Keratinocyte (primary cell): ENCODE results near the gene LCE6A.

ENCODE experiments used
- CTCF ChIP-seq, 3 experiments: IDR thresholded peaks in 1 of 3; conservative IDR thresholded peaks in 1 of 3; optimal IDR thresholded peaks in 1 of 3; 2 replicates in 2 of 3; 3 replicates in 1 of 3; pipeline versions ENCODE3 to v1.5.1; 2011; ENCODE audit warnings: low read length in 3 of 3, mild to moderate bottlenecking in 3 of 3, moderate library complexity in 2 of 3, control low read depth in 1 of 3, inconsistent platforms in 1 of 3; ENCODE audit not compliant: insufficient read depth in 2 of 3; ENCODE audit errors: extremely low read depth in 1 of 3
- EZH2 ChIP-seq: IDR thresholded peaks from one replicate; pipeline ENCODE4 v1.6.1; 2012; ENCODE audit warnings: inconsistent platforms, mild to moderate bottlenecking, low read length, moderate library complexity

- TF ChIP-seq EZH2 (no peak), CTCF (optimal IDR thresholded peaks at IDR 0.05 in 1 of 3, IDR thresholded peaks at IDR 0.05 in 1 of 3, conservative IDR thresholded peaks at IDR 0.05 in 1 of 3; ENCODE audit: extremely low read depth in 1 of 3, insufficient read depth in 2 of 3, low read length in 3 of 3) (peak; percentile 38 to 46 (median 44))
Measured at GRCh38 chr1:152878042-152878441, 35.4 kb downstream of the LCE6A start, which contains the start of gene SMCP.
